Pons (tissue), 1 donor: ENCODE data around the gene ABCC3.
"Not testable (repeated sequence)": the region's sequence is repeated elsewhere in the genome, so short reads cannot be mapped to it uniquely, and the experiment has no call there.

Experiments
- DNase-seq: peaks from one replicate; pipeline ENCODE4 v3.0.0-alpha.2; 2016; ENCODE audit warnings: low spot score

The ABCC3 gene

GRCh38 chr17:50666316-50666715 lies 31.6 kb downstream of the ABCC3 start:
- DNase-seq: no peak

GRCh38 chr17:50667259-50668024 lies 32.8 kb downstream of the ABCC3 start:
- no peak for DNase-seq

- DNase-seq: no peak
Measured at GRCh38 chr17:50668025-50668837, 33.5 kb downstream of the ABCC3 start.

GRCh38 chr17:50668838-50669581 lies 34.3 kb downstream of the ABCC3 start:
- no peak for DNase-seq

GRCh38 chr17:50672071-50672470 lies 37.4 kb downstream of the ABCC3 start:
- DNase-seq: no peak

- DNase-seq: no peak
Measured at GRCh38 chr17:50672831-50673551, 38.3 kb downstream of the ABCC3 start.

GRCh38 chr17:50675190-50675589 lies 40.5 kb downstream of the ABCC3 start:
- DNase-seq: no peak

GRCh38 chr17:50675627-50676026 lies 40.9 kb downstream of the ABCC3 start:
- no peak for DNase-seq

GRCh38 chr17:50676065-50676975 lies 41.6 kb downstream of the ABCC3 start:
- no peak for DNase-seq

DNA sequence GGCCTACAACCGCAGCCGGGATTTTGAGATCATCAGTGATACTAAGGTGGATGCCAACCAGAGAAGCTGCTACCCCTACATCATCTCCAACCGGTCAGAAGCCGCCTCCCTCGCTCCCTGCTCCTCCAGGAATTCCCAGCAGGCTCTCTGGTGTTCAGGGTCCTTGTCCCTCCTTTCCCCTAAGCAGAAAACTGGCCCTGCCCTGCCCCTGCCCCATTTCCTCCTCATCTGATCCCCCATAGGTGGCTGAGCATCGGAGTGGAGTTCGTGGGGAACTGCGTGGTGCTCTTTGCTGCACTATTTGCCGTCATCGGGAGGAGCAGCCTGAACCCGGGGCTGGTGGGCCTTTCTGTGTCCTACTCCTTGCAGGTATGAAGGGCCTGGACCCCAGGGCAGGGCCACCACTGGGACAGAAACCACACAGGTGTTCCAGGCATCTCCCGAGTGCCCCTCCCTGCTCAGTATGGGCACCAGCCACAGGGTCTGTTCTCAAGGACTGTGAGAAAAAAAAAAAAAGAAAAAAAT lies 43.2 kb downstream of the ABCC3 start:
- DNase-seq: no peak

GRCh38 chr17:50679008-50679544 lies 44.4 kb downstream of the ABCC3 start:
- no peak for DNase-seq

DNA sequence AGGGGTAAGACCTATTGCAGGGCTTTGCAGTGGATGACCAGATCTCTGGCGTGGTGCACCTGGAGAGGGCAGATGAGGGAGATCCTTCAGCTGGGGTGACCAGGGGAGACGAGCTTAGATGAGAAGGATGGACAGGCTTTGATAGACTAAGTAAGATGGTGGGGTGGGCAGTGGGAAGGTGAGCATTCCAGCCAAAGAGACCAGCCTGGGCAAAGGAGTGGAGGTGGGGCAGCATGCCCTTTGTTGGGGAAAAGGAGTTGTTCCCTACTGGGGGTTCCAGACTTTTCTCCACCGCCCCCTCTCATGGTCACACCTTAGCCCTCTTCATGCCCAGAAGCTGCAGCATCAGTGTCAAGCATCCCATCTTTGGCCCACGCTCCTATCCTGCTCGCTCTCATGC lies 45.4 kb downstream of the ABCC3 start:
- no peak for DNase-seq

DNA sequence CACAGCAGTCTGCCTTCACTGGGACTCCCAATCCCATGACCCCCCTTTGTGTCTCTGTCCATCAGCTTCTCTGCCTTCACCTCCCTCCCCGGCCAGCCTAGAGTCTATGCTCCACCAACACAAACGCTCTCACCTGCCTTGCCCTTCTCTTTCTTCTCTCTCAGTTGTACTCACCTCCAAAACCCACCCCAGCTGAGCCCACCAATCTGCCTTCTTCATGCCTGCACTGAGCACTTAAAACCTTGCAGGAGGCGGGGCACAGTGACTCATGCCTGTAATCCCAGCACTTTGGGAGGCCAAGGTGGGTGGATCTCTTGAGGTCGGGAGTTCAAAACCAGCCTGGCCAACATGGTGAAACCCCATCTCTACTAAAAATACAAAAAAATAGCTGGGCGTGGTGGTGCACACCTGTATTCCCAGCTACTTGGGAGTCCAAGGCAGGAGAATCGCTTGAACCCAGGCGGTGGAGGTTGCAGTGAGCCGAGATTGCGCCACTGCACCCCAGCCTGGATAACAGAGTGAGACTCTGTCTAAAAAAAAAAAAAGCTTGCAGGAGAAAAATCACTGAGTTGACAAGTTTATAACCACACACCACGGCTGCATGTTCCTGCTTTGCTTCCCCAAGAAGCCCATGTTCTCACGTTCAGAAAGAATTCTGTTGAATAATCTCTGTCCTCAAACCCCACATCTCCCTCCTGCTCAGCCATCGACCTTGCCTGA lies 46.0 kb downstream of the ABCC3 start:
- not testable (repeated sequence) for DNase-seq

DNA sequence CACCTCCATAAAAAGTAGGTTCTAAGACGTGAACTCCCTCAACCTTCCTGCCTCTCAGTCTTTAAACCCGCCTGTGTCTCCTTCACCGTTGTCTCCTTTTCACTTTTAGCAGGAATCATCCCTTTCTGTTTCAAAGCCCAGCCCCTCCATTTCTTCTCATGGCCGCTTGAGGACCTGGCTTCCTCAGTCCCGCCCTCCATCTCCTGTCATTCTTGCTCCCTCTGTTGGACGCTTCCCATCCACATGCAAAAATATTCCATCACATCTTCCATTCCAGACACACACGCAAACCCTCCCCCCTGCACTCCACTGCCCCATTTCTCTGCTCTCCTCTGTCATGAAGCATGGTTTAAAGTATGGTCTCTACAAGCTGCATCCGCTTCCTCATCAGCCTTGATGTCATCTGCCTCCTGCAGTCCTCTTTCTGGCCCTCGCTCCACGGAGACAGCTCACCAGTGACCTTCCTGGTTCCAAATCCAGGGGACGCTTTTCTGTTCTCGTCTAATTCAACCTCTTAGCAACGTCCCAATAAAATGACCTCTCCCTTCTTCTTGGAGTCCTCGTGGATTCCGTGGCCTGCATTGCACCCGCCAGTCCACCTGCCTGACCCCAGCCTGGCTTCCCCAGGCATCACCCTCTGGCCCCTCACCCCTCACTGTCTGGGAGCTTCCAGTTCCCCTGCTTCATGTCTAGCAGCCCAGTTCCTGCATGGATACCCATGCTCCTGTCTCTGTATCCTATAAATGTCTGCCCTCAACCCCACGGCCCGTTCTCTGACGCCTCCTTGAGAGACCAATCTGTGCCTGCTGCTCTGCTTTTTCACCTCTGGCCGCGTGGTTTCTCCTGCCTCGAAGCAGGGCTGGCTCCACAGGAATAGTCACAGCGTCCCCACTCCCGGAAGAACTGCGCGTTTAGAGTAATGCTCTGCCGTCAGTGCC lies 46.9 kb downstream of the ABCC3 start:
- peak; percentile 55 for DNase-seq

GRCh38 chr17:50682441-50682840 lies 47.8 kb downstream of the ABCC3 start:
- no peak for DNase-seq

DNA sequence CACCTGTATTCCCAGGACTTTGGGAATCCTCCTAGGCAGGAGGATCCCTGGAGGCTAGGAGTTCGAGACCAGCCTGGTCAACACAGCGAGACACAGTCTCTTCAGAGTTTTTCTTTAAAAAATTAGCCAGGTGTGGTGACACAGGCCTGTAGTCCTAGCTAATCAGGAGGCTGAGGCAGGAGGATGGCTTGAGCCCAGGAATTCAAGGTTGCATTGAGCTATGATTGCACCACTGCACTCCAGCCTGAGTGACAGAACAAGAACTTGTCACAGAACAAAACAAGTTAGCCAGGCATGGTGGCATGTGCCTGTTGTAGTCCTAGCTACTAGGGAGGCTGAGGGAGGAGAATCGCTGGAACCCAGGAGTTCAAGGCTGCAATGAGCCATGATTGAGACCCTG lies 48.3 kb downstream of the ABCC3 start:
- DNase-seq: no peak

DNA sequence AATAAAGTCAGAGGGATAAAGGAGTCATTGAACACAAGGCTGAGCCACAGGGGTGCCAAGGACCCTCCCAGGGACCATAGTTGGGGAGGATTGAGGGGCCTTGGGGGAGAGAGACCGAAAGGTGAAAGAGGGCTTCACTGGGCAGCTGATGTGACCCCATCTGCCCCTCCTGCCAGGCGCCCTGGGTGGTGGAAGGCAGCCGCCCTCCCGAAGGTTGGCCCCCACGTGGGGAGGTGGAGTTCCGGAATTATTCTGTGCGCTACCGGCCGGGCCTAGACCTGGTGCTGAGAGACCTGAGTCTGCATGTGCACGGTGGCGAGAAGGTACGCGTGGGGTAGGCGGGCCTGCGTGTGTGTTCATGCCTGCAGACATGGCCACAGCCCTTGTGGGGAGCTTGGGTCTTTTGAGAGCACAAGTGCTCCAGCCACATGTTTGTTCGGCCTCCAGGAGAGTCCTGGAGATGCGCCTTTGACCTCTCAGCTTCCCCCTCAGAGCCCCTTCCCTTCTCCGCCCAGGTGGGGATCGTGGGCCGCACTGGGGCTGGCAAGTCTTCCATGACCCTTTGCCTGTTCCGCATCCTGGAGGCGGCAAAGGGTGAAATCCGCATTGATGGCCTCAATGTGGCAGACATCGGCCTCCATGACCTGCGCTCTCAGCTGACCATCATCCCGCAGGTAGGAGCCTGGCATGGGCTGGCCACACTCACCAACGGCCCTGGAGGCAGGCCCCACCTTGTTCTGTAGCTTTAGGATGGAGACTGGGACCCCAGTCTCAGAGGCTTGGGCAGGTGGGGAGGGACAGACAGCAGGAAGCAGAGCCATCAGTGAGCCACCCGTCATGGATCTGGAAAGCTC lies 49.0 kb downstream of the ABCC3 start:
- DNase-seq: no peak

DNA sequence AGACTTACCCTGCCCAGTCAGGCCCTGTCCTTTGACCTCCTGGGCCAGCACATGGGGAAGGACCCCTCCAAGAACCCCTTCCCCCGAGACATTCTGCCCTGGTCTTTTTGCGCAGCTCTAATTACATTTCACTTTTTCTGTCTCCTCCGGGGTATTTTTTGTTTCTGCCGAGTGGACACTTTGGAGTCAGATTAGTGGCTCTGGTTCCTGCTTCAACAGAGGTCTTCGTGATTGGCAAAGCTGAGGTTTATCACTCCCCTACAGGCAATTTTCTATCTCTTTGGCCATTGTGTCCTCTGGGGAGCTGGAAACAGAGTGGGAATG lies 49.6 kb downstream of the ABCC3 start:
- no peak for DNase-seq
